ENCODE measurements around the gene NMNAT2.

NMNAT2 gene

DNA sequence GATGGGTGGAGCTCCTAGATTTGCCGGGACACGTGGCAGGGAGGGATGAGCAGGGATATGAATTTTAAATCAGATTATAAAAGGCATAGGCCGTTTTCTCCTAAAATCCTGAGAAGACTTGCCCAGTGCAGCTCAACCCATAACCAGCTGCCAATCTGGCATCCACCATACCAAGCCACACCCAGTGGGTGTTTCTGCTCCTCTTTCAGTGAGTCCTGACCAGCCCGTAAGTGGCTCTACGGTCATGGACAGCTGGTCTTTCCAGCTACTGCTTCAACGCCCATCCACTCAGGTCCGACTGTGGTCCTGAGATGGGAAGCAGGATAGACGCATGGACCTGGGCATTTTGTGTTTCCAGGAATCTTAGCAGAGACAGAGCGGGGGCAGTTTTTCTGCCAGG is 124.9 kb downstream of the NMNAT2 start:
- no peak for ATAC-seq
- TF ChIP-seq, protein P1, sequence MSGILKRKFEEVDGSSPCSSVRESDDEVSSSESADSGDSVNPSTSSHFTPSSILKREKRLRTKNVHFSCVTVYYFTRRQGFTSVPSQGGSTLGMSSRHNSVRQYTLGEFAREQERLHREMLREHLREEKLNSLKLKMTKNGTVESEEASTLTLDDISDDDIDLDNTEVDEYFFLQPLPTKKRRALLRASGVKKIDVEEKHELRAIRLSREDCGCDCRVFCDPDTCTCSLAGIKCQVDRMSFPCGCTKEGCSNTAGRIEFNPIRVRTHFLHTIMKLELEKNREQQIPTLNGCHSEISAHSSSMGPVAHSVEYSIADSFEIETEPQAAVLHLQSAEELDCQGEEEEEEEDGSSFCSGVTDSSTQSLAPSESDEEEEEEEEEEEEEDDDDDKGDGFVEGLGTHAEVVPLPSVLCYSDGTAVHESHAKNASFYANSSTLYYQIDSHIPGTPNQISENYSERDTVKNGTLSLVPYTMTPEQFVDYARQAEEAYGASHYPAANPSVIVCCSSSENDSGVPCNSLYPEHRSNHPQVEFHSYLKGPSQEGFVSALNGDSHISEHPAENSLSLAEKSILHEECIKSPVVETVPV (CRISPR knock-in tag; IDR thresholded peaks at IDR 0.05): no peak
- TF ChIP-seq CSDC2 (CRISPR knock-in tag; IDR thresholded peaks at IDR 0.05) (no peak), ARNTL (CRISPR knock-in tag; IDR thresholded peaks at IDR 0.05; ENCODE audit: borderline replicate concordance, low read depth) (no peak), GLIS3 (CRISPR knock-in tag; IDR thresholded peaks at IDR 0.05) (no peak), ZNF70 (CRISPR knock-in tag; IDR thresholded peaks at IDR 0.05) (no peak), TOX (CRISPR knock-in tag; IDR thresholded peaks at IDR 0.05; ENCODE audit: borderline replicate concordance) (no peak), ZFP3 (CRISPR knock-in tag; IDR thresholded peaks at IDR 0.05) (no peak), ISL1 (CRISPR knock-in tag; IDR thresholded peaks at IDR 0.05) (no peak), SNAI2 (CRISPR knock-in tag; IDR thresholded peaks at IDR 0.05) (no peak), OSR1 (CRISPR knock-in tag; IDR thresholded peaks at IDR 0.05) (no peak)

DNA sequence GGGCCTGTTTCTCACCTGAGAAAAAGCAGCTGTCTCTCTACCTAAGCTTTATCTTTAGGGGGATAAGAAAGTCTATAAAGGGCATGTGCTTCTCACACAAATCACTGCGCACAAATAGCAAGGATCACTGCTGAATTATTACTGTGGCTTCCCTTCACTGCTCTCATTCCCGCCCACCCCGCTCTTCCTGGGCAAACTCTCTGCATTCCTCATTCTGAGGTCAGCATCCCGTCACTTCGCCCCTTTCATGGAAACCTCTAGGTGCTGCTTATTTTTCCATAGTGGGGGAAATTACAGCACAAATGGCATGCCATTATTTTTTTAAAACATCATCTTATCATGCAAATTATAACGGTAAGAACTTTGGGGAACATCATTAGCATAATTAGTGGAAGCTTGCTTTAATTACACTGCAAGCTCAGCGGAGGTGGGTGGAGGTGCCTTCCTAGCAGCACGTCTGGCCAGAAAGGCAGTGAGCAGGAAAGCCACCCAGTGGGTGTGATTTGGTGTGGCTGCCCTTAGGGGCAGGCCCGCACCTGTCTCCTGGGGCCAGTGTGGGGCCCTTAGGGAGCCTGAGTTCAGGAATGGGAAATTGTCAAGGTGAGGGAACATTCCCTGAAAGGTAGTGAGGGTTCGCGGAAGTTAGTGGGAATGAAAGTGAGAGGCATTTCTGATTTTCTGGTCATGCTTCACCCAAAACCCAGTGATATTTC is 126.2 kb downstream of the NMNAT2 start:
- ATAC-seq: peak; percentile 70
- TF ChIP-seq, protein P2, sequence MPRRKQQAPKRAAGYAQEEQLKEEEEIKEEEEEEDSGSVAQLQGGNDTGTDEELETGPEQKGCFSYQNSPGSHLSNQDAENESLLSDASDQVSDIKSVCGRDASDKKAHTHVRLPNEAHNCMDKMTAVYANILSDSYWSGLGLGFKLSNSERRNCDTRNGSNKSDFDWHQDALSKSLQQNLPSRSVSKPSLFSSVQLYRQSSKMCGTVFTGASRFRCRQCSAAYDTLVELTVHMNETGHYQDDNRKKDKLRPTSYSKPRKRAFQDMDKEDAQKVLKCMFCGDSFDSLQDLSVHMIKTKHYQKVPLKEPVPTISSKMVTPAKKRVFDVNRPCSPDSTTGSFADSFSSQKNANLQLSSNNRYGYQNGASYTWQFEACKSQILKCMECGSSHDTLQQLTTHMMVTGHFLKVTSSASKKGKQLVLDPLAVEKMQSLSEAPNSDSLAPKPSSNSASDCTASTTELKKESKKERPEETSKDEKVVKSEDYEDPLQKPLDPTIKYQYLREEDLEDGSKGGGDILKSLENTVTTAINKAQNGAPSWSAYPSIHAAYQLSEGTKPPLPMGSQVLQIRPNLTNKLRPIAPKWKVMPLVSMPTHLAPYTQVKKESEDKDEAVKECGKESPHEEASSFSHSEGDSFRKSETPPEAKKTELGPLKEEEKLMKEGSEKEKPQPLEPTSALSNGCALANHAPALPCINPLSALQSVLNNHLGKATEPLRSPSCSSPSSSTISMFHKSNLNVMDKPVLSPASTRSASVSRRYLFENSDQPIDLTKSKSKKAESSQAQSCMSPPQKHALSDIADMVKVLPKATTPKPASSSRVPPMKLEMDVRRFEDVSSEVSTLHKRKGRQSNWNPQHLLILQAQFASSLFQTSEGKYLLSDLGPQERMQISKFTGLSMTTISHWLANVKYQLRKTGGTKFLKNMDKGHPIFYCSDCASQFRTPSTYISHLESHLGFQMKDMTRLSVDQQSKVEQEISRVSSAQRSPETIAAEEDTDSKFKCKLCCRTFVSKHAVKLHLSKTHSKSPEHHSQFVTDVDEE (CRISPR knock-in tag; IDR thresholded peaks at IDR 0.05): no peak
- TF ChIP-seq, protein P1 (CRISPR knock-in tag; IDR thresholded peaks at IDR 0.05): no peak
- TF ChIP-seq ARNTL (CRISPR knock-in tag; IDR thresholded peaks at IDR 0.05; ENCODE audit: borderline replicate concordance, low read depth) (no peak), ZFP30 (CRISPR knock-in tag; IDR thresholded peaks at IDR 0.05) (no peak), ZNF565 (CRISPR knock-in tag; conservative IDR thresholded peaks at IDR 0.05; ENCODE audit: low read depth) (no peak), SNAI2 (CRISPR knock-in tag; IDR thresholded peaks at IDR 0.05) (no peak), ZNF8 (CRISPR knock-in tag; IDR thresholded peaks at IDR 0.05) (no peak), OSR1 (CRISPR knock-in tag; IDR thresholded peaks at IDR 0.05) (no peak), ISL1 (CRISPR knock-in tag; IDR thresholded peaks at IDR 0.05) (no peak)
- TF ChIP-seq, protein P3, sequence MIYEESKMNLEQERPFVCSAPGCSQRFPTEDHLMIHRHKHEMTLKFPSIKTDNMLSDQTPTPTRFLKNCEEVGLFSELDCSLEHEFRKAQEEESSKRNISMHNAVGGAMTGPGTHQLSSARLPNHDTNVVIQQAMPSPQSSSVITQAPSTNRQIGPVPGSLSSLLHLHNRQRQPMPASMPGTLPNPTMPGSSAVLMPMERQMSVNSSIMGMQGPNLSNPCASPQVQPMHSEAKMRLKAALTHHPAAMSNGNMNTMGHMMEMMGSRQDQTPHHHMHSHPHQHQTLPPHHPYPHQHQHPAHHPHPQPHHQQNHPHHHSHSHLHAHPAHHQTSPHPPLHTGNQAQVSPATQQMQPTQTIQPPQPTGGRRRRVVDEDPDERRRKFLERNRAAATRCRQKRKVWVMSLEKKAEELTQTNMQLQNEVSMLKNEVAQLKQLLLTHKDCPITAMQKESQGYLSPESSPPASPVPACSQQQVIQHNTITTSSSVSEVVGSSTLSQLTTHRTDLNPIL (CRISPR knock-in tag; IDR thresholded peaks at IDR 0.05; ENCODE audit: low read depth): no peak

DNA sequence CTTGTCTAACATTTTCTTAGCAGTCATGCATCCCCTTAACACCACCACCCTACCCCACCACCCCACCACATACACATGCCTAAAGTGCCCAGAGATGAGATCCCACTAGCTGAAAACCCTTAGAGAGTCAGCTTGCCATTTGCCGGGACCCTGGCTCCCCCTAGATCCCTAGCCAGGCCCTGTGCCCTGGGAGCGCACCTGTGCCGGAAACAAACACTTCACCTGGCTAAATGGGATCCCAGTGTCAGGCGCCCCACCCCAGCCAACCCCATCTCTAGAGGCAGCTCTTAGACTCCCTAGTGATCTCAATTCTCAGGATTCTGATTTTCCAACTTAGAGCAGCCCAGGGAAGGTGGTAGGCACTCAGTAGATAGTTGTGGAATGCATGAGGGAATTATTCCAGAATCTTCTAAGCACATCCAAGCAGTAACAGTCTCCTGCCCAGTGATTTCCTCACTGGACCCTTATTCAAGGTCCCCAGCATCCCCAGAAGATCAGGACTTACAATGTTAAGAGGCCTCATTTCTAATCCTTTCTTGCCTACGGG is 126.9 kb downstream of the NMNAT2 start:
- TF ChIP-seq PPARA (CRISPR knock-in tag; IDR thresholded peaks at IDR 0.05; ENCODE audit: borderline replicate concordance): no peak
- ATAC-seq: no peak; the same call in 2 of the 3 replicates

DNA sequence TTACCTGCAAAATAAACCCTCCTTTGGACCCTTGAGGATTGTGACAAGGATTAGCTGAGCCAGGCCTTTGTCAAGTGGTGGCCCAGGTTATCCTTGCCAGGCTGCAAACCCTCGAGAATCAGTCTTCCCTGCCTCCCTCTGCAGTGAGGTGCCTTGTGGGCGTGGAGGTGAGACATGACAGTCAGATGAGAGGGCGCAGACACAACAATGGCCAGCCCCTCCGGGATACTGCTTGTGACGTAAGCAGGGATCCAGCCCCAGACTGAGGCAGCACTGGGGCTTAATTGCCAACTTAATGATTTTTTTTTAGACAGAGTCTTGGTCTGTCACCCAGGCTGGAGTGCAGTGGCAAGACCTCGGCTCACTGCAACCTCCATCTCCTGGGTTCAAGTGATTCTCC is 127.6 kb downstream of the NMNAT2 start:
- TF ChIP-seq, protein P3 (CRISPR knock-in tag; IDR thresholded peaks at IDR 0.05; ENCODE audit: low read depth): no peak
- no peak for ATAC-seq

DNA sequence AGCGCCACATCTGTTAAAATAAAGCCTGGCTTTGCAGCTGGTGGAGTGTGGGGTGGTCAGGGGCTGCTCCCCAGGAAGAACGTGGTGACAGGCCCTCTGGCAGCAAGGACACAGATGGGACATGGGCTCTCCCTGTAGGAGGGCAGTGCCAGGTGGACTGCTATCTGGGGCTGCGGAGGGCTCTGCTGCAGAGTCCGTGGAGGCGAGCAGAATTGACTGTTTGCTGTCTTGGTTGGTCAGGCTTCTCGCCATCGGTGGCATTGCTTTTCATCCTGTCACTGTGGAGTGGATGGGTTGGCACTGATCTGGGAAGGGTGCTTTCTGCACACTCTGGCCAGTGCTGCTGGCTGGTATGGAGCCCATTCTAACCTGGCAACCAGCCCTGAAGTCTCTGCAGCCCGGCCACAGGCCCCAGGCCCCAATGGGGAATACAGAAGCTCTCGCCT is 129.1 kb downstream of the NMNAT2 start:
- ATAC-seq: no peak
- TF ChIP-seq, protein P3 (CRISPR knock-in tag; IDR thresholded peaks at IDR 0.05; ENCODE audit: low read depth): no peak
- TF ChIP-seq ZNF70 (CRISPR knock-in tag; IDR thresholded peaks at IDR 0.05) (no peak), BACH2 (CRISPR knock-in tag; IDR thresholded peaks at IDR 0.05; ENCODE audit: borderline replicate concordance) (no peak), PPARA (CRISPR knock-in tag; IDR thresholded peaks at IDR 0.05; ENCODE audit: borderline replicate concordance) (no peak), OSR1 (CRISPR knock-in tag; IDR thresholded peaks at IDR 0.05) (no peak), GLIS3 (CRISPR knock-in tag; IDR thresholded peaks at IDR 0.05) (no peak), CSDC2 (CRISPR knock-in tag; IDR thresholded peaks at IDR 0.05) (no peak), TOX (CRISPR knock-in tag; IDR thresholded peaks at IDR 0.05; ENCODE audit: borderline replicate concordance) (no peak), ZNF8 (CRISPR knock-in tag; IDR thresholded peaks at IDR 0.05) (no peak), RARB (CRISPR knock-in tag; IDR thresholded peaks at IDR 0.05) (no peak), ARNTL (CRISPR knock-in tag; IDR thresholded peaks at IDR 0.05; ENCODE audit: borderline replicate concordance, low read depth) (no peak), SNAI2 (CRISPR knock-in tag; IDR thresholded peaks at IDR 0.05) (no peak), ZFP30 (CRISPR knock-in tag; IDR thresholded peaks at IDR 0.05) (no peak)
- TF ChIP-seq, protein P2 (CRISPR knock-in tag; IDR thresholded peaks at IDR 0.05): no peak

Data from SK-N-SH treated with all-trans-retinoic acid at 6 μM for 48 hours (cell line).